ENCODE data around the gene TSSK1B.
"Not testable (repeated sequence)": the region's sequence is repeated elsewhere in the genome, so short reads cannot be mapped to it uniquely, and the experiment has no call there.

The TSSK1B gene

GRCh38 chr5:113434889-113435288 lies at the start of gene TSSK1B:
Gene TSSK1B, minus strand, starts transcription at chr5:113434989. Its CDS starts 150 bp downstream, at chr5:113434839.
- CTCF ChIA-PET: no interaction called here
- Mint-ChIP-seq H3K27ac (no peak within 1 kb of the TSS), H3K9me3 (no peaks in the 10 kb centered on the region), H3K4me1 (no peaks in the 10 kb centered on the region), H3K4me3 (no peak within 1 kb of the TSS), H3K36me3 (no peaks in the 10 kb centered on the region), H3K27me3 (peaks cover 23% of the 10 kb centered on the region)
- no peak for DNase-seq

GRCh38 chr5:113480243-113480642 lies 45.5 kb upstream of the TSSK1B start:
- Mint-ChIP-seq H3K4me1 (no peaks in the 10 kb centered on the region), H3K27ac (no peak overlapping the region), H3K36me3 (no peaks in the 10 kb centered on the region), H3K27me3 (peaks cover 12% of the 10 kb centered on the region), H3K4me3 (no peak overlapping the region), H3K9me3 (no peaks in the 10 kb centered on the region)
- CTCF ChIA-PET: no interaction called here
- no peak for DNase-seq

DNA sequence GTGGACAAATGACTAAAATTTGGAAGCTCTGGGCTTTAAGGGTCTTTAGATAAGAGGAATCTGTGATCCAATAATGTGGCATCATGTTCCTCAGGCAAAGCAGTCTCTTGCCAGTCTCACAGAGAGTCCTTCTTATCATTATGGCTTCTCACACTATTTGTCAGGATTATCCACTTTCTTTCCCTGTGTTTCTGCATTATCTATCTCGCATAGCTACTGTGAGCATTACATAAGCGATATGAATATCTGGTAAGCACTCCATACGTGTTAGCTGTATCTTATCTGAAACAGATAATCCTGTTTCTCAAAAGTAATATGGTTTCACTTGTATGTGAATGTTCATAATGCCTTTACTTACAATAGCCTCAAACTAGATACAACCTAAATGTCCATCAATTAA lies 43.9 kb upstream of the TSSK1B start:
- Mint-ChIP-seq H3K4me1 (no peaks in the 10 kb centered on the region), H3K9me3 (no peaks in the 10 kb centered on the region), H3K27ac (no peak overlapping the region), H3K27me3 (peaks cover 15% of the 10 kb centered on the region), H3K36me3 (no peaks in the 10 kb centered on the region), H3K4me3 (no peak overlapping the region)
- CTCF ChIA-PET: no interaction called here
- no peak for DNase-seq

DNA sequence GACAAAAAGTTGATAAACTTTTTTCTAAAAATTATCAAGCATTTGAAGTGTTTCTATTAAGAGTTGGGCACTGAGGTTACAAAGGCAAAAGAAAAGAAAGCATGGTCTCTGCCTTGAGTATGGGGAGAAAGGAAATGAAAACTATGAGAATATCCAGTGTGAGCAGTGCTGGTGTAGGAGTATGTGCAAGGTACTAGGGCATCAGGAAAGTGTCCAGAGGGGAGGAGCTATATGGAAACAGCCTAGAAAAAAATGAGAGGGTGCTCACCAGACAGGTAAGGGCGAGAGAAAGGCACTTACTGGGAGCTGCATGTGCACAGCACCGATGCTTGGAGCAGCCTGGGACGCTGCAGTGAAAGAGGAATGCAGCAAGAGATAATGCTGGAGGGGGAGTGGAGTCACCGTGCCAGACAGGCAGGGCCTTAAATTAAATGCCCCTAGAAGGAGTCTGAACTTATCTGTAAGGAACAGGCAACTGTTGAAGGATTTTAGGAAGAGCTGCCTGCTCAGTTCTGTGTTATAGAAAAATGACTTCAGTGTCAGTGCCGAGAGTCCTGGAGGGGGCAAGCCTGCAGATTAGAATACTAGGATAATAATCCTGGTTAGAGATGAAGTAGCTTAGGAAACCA lies 39.4 kb upstream of the TSSK1B start:
- Mint-ChIP-seq H3K4me1 (no peaks in the 10 kb centered on the region), H3K27ac (no peak overlapping the region), H3K36me3 (no peaks in the 10 kb centered on the region), H3K27me3 (peaks cover 34% of the 10 kb centered on the region), H3K9me3 (peaks cover 2% of the 10 kb centered on the region), H3K4me3 (no peak overlapping the region)
- CTCF ChIA-PET: no interaction called here
- no peak for DNase-seq

- Mint-ChIP-seq H3K27me3 (peaks cover 10% of the 10 kb centered on the region), H3K4me1 (no peaks in the 10 kb centered on the region), H3K9me3 (no peaks in the 10 kb centered on the region), H3K27ac (no peak overlapping the region), H3K4me3 (no peak overlapping the region), H3K36me3 (no peaks in the 10 kb centered on the region)
- no peak for DNase-seq
- CTCF ChIA-PET: no interaction called here
Observed at GRCh38 chr5:113463032-113463431, 28.2 kb upstream of the TSSK1B start.

DNA sequence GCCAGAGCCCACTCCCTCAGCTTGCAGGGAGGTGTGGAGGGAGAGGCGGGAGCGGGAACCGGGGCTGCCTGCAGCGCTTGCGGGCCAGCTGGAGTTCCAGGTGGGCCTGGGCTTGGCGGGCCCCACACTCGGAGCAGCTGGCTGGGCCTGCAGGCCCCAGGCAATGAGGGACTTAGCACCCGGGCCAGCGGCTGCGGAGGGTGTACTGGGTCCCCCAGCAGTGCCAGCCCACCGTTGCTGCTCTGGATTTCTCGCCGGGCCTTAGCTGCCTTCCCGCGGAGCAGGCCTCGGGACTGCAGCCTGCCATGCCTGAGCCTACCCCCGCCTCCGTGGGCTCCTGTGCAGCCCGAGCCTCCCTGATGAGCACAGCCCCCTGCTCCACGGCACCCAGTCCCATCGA lies 22.3 kb upstream of the TSSK1B start:
- H3K4me1 Mint-ChIP-seq, H3K4me3 Mint-ChIP-seq, H3K9me3 Mint-ChIP-seq, H3K36me3 Mint-ChIP-seq, H3K27ac Mint-ChIP-seq, DNase-seq, CTCF ChIA-PET, H3K27me3 Mint-ChIP-seq: not testable (repeated sequence)

DNA sequence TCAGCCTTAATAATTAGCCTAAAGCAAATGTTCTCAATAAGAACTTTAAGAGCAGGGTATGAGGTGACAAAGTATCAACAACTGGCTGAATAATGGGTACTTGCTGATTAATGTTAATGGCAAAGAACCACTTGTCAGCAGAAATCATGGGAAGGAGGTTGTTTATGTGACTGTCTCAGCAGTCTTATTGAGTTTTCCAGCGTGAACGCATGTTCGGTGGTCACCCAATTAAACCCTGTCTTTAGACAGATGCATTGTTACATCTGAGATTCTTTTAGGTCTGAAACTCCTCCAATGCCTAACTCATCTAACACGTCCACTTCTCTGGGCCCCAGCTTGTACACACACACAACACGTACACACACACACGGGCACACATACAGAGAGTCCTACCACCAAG lies 18.2 kb upstream of the TSSK1B start:
- no peak overlapping the region for H3K27ac Mint-ChIP-seq
- CTCF ChIA-PET: no interaction called here
- no peak overlapping the region for H3K4me3 Mint-ChIP-seq
- no peaks in the 10 kb centered on the region for H3K9me3 Mint-ChIP-seq
- no peak for DNase-seq
- H3K36me3 Mint-ChIP-seq: no peaks in the 10 kb centered on the region
- peaks cover 10% of the 10 kb centered on the region for H3K4me1 Mint-ChIP-seq
- H3K27me3 Mint-ChIP-seq: peaks cover 18% of the 10 kb centered on the region

DNA sequence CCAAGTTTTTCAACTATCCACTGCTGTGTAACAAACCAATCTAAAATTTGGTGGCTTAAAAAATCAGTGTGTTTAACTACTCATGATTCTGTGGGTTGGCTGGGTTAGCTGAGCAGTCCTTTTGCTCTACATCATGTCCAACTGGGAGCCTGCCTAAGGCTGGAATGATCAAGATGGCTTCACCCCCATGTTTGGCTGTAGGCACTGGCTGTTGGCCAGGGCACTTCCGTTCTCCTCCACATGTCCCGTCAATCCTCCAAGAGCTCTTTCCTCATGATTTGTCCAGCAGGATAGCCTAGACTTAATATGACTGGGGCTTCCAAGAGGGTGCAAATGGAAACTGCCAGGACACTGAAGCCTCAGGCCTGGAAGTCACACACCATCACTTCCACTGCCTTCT lies 17.0 kb upstream of the TSSK1B start:
- CTCF ChIA-PET: no interaction called here
- H3K27ac Mint-ChIP-seq: no peak overlapping the region
- DNase-seq: no peak
- peaks cover 10% of the 10 kb centered on the region for H3K4me1 Mint-ChIP-seq
- H3K27me3 Mint-ChIP-seq: peaks cover 24% of the 10 kb centered on the region
- H3K36me3 Mint-ChIP-seq: no peaks in the 10 kb centered on the region
- H3K9me3 Mint-ChIP-seq: no peaks in the 10 kb centered on the region
- no peak overlapping the region for H3K4me3 Mint-ChIP-seq

DNA sequence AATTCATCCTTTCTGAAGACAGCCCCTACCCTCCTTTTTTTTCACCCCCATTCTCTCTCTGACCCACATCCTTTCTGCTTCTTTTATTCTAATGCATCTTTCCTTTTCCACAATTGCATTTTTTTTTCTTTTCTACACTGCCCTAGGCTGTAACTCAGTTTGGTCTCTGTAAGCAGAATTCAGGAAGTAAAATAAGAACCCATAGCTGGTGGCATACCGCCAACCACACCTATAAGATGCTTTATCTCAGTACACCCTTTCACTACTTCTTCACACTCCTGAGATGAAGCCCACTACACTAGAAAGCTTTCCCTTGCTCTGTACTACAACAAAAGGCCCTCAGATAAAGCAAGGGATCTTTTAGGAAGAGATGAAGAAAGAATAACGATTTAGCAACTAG lies 16.1 kb upstream of the TSSK1B start:
- Mint-ChIP-seq H3K9me3 (no peaks in the 10 kb centered on the region), H3K36me3 (no peaks in the 10 kb centered on the region), H3K4me3 (no peak overlapping the region), H3K27me3 (peaks cover 24% of the 10 kb centered on the region), H3K27ac (no peak overlapping the region), H3K4me1 (peaks cover 10% of the 10 kb centered on the region)
- no peak for DNase-seq
- CTCF ChIA-PET: no interaction called here

DNA sequence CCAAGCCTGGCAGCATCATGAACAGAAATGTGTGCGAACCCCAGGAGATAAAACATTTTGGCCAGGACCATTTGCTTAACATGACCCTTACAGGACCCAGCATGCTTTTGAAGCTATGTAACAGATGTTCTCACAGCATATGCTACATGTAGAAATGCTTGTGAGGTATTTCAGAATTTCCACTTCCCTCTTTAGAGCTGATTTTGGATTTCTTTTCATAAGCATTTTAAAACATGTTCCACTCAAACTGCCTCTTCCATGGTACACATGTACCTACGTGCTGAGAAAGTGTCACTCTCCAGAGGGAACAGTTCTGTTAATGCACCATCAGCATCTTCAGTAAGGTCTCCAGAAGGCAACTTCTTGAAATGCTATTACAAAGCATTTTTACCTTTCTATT lies 15.7 kb upstream of the TSSK1B start:
- Mint-ChIP-seq H3K4me1 (peaks cover 10% of the 10 kb centered on the region), H3K9me3 (no peaks in the 10 kb centered on the region), H3K27me3 (peaks cover 24% of the 10 kb centered on the region), H3K4me3 (no peak overlapping the region), H3K36me3 (no peaks in the 10 kb centered on the region), H3K27ac (no peak overlapping the region)
- CTCF ChIA-PET: no interaction called here
- no peak for DNase-seq

DNA sequence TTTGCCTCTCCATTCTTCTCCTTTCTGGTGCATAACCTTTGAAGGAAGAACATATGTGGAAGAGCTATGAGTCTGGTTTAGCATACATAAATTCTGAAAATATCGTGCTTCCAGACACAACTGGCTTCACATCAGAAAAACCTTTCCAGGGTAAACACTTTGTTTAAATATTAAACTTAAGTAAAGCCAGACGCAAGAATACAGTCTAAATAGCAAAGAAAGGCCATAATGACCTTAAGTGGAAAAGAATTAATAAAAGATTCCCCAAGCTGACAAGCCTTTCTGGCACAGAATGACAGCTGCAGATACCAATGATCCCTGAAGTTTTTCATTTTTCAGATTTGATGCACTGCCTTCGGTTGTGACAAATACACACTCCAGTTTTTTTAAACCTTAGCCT lies 13.5 kb upstream of the TSSK1B start:
- CTCF ChIA-PET: no interaction called here
- Mint-ChIP-seq H3K27ac (no peak overlapping the region), H3K4me3 (no peak overlapping the region), H3K4me1 (peaks cover 10% of the 10 kb centered on the region), H3K27me3 (peaks cover 20% of the 10 kb centered on the region), H3K36me3 (no peaks in the 10 kb centered on the region), H3K9me3 (no peaks in the 10 kb centered on the region)
- DNase-seq: no peak

DNA sequence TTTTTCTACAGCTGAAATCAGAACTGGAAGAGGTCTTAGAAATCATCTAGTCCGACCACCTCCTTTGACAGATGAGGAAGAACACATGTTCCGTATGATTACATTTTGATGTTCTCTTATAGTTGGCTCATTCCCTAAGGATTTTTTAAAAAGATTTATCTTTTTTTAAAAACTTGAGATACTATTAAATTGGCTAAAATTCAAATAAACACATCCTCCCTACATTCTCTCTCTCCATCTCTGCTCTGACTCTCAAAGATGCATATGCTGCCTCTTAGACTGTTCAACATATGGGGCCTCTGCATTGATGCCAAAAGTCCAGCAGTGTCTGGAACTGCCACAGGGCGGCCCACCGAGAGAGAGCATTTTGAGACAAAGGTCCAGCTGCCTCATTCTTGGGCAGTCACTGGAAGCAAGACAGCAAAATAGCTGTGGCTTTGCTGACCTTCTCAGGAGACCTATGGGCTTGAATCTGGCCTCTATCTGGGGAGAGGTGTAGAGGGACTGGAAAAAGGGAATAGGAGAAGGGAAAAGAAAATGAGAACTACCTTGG lies 12.8 kb upstream of the TSSK1B start:
- no peak overlapping the region for H3K4me3 Mint-ChIP-seq
- DNase-seq: no peak
- H3K9me3 Mint-ChIP-seq: no peaks in the 10 kb centered on the region
- H3K4me1 Mint-ChIP-seq: peaks cover 10% of the 10 kb centered on the region
- no peaks in the 10 kb centered on the region for H3K36me3 Mint-ChIP-seq
- peaks cover 24% of the 10 kb centered on the region for H3K27me3 Mint-ChIP-seq
- CTCF ChIA-PET: no interaction called here
- H3K27ac Mint-ChIP-seq: no peak overlapping the region

DNA sequence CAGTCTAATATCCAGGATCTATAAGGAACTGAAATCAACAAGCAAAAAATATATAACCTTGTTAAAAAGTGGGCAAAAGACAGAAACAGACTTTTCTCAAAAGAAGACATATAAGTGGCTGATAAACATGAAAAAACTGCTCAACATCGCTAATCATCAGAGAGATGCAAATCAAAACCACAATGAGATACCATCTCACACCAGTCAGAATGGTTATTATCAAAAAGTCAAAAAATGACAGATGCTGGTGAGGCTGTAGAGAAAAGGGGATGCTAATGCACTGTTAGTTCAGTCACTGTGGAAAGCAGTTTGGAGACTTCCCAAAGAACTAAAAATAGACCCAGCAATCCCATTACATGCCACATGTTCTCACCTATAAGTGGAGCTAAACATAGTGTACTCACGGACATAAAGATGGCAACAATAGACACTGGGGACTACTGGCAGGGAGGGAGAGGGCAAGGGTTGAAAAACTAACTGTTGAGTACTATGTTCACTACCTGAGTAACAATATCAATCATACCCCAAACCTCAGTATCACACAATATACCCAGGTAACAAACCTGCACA lies 11.7 kb upstream of the TSSK1B start:
- H3K4me3 Mint-ChIP-seq: no peak overlapping the region
- DNase-seq: no peak
- H3K27ac Mint-ChIP-seq: no peak overlapping the region
- H3K27me3 Mint-ChIP-seq: peaks cover 24% of the 10 kb centered on the region
- H3K4me1 Mint-ChIP-seq: peaks cover 10% of the 10 kb centered on the region
- no peaks in the 10 kb centered on the region for H3K36me3 Mint-ChIP-seq
- CTCF ChIA-PET: interaction anchor here (1.1 kb wide), 1 partner anchor 110 kb away, joined by 3 read pairs; no protein-coding TSS in a partner anchor
- H3K9me3 Mint-ChIP-seq: no peaks in the 10 kb centered on the region

- no peaks in the 10 kb centered on the region for H3K36me3 Mint-ChIP-seq
- H3K4me1 Mint-ChIP-seq: no peaks in the 10 kb centered on the region
- no peak overlapping the region for H3K4me3 Mint-ChIP-seq
- H3K27me3 Mint-ChIP-seq: peaks cover 32% of the 10 kb centered on the region
- CTCF ChIA-PET: no interaction called here
- DNase-seq: no peak
- H3K27ac Mint-ChIP-seq: no peak overlapping the region
- H3K9me3 Mint-ChIP-seq: no peaks in the 10 kb centered on the region
Observed at GRCh38 chr5:113437111-113437510, 2.3 kb upstream of the TSSK1B start.

GRCh38 chr5:113435575-113435974 lies 786 bp upstream of the TSSK1B start:
- Mint-ChIP-seq H3K36me3 (no peaks in the 10 kb centered on the region), H3K4me1 (no peaks in the 10 kb centered on the region), H3K27ac (no peak overlapping the region), H3K9me3 (no peaks in the 10 kb centered on the region), H3K4me3 (no peak overlapping the region), H3K27me3 (peaks cover 30% of the 10 kb centered on the region)
- CTCF ChIA-PET: no interaction called here
- DNase-seq: no peak

Measured in activated naive CD4-positive, alpha-beta T cell treated with anti-CD3 and anti-CD28 coated beads, Interleukin-2, amount 10 ng/mL, durations not matched to agents 7 days and 5 days (primary cell).